GM21360 (cell line): ENCODE measurements around the gene ATP1A2.

Experiments used
- ATAC-seq: cut with Tn5 transposase; IDR thresholded peaks from one replicate; pipeline ENCODE4 v1.9.1; 2021; ENCODE audit warnings: mild to moderate bottlenecking, moderate library complexity; ENCODE audit not compliant: unreplicated experiment

ATP1A2 gene

DNA sequence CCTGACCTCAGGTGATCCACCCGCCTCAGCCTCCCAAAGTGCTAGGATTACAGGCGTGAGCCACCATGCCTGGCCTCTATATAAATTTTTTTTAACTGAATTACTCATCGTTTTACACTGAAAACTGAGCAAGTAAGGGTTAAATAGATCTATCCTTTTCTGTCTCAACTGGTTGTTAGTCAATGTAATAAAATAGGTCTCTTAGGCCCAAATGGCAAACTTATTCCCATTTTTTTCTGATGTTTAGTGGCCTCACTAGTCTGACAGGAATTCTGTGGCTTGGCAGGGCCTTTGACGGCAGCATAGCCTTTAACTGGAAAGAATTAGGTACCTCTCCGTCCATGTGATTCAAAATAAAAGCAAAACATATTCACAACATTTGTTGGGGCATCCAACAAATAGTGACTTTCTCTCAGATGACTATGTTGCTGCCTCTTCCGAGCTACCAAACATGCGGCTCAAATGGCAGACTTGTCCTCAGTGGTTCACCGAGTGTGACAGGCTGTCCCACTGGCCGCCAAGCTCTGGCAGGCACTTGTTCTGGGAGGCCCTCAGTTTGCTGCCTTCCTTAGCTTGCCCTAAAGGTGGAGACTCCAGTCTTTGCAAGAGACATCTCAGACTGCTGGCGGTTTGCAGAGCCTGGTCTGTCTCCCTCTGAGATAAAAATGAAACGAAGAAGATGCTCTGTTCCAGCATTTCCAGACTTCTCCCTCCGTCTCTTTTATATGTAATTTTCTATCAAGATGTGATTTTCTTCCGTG, 53.2 kb downstream of the ATP1A2 start:
- no peak for ATAC-seq

DNA sequence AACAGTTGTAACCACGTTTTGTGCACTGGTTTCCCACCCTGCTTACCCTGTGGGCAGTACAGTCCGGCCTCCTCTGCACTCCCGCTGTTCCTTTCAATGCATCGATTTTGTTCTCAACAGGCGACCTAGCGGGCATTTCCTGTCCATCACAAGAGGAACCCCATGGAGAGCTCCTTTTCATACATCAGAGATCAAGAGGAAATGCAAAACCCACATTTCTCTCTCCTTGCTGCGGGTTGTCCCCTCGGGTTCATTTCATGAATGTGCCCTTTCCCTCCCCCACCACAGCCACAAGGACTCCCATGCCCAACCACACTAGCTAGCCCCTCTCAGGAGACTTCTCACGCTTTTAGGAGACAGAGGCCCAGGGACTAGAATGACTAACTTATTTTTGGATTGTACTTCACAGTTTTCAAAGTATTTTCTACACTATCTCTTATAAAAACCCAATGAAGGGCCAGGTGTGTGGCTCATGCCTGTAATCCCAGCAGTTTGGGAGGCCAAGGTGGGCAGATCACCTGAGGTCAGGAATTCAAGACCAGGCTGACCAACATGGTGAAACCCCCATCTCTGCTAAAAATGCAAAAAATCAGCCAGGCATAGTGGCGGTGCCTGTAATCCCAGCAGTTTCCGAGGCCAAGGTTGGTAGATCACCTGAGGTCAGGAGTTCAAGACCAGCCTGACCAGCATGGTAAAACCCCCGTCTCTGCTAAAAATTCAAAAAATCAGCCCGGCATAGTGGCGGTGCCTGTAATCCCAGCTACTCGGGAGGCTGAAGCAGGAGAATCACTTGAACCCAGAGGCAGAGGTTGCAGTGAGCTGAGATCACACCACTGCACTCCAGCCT, 54.2 kb downstream of the ATP1A2 start:
- no peak for ATAC-seq

DNA sequence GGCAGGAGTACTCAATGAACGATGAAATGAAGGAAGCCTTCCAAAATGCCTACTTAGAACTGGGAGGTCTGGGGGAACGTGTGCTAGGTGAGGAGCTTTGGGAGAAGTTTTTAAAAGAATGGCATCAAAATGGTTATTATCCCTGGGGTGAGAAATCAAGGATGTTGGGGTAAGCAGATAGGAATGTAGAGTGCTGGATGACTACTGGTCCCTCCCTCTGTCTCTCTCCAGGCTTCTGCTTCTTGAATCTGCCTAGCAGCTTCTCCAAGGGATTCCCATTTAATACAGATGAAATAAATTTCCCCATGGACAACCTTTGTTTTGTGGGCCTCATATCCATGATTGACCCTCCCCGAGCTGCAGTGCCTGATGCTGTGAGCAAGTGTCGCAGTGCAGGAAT, 55.8 kb downstream of the ATP1A2 start:
- no peak for ATAC-seq

DNA sequence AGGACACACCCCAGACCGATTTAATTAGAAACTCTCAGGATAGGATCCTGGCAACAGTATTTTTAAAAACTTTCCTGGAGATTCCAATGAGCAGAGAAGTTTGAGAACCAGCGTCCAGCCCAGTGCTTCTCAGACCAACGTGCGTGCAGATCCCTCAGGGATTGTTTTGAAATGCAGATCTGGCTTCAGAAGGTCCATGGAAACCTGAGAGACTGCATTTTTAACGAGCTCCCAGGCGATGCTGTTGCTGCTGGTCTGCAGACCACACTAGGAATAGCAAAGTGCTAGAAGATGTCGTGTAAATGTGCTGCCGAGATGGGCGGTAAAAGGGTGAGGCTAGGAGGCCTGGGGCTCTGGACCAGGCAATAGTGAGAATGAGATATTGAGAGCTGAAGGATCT, 56.4 kb downstream of the ATP1A2 start:
- ATAC-seq = no peak

DNA sequence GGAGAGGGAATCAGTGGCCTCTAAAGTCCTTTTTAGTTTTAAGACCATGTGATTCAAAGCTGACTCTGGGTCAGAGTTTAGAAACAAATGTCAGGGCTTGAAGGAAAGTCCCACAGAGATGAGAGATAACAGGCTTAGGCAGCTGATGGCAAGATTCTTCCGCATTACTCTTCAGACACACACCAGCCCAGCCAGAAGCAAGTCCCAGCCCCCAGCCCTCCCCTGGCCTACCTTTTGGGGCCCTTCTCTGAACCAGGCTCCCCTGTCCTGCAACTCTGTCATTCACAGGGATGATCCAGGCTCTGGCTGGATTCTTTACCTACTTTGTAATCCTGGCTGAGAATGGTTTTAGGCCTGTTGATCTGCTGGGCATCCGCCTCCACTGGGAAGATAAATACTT, 61.7 kb downstream of the ATP1A2 start:
- ATAC-seq = no peak

DNA sequence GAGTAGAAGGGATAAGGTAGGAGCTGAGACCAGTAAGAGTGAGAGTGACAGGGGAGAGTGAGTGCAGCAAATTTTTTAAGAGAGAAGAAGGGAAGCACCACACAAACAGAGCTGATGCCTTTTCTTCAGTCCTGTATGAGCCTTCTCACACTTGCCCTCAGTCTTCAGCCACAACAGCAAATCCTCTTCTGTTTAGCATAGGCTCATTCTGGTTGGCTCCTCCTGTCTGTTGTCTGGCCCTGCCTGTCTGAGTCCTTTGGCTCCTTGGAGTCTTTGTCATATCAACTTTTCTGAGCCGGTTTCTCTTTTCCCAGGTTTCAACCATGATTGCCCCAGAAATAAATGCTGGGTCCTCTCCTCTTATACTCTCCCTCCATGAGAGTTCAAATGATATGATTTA, 62.1 kb downstream of the ATP1A2 start:
- no peak for ATAC-seq

DNA sequence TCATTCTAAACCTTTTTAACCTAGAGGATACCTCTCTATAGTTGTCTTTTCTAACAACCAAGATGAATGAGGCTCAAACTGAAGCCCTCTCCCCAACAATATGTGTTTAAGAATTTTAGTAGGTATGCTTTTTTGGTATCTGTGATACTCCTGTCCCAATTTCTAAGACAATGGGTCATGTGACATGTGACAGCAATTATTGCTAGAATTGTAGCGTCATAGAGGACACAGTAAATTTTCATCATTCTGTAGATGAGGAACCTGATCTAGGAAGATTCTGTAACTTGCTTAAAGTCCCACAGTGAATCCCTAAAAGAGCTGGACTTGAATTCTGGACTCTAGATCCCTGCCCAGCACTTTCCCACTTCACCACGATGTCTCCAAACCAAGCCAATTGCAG, 63.2 kb downstream of the ATP1A2 start:
- no peak for ATAC-seq

DNA sequence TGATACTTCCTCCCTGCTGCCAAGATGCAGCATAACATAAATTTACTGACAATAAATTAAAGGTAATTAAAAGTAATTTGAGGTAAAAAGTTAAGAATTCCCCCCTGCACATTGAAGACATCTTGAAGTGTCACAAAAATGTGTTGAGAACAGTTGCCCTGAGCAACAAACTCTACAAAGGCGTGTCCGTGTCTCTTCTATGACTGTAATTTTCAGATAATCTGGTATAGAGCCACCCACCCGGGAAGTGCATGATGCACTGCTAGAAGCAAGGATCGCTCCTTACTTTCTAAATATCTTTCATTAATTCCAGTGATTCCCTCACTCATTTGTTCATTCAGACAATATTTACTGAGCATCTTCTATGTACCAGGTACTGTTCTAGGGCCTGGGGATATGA, 63.8 kb downstream of the ATP1A2 start:
- no peak for ATAC-seq

DNA sequence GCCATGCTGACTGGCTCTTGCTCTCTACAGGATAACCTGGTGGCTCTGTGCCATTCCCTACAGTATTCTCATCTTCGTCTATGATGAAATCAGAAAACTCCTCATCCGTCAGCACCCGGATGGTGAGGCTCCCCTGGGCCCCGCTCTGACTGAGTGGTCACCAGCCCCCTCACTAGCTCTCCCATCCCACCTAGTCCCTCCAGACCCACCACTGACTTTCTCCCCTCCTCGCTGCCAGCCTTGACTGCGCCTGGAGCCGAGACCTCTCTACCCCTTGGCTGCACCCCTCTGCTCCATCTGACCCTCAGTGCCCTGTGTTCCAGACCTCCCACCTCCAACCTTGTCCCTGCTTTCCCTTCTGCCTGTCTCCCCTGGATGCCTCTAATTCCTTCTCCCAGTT, 70.7 kb downstream of the ATP1A2 start:
- ATAC-seq = no peak

DNA sequence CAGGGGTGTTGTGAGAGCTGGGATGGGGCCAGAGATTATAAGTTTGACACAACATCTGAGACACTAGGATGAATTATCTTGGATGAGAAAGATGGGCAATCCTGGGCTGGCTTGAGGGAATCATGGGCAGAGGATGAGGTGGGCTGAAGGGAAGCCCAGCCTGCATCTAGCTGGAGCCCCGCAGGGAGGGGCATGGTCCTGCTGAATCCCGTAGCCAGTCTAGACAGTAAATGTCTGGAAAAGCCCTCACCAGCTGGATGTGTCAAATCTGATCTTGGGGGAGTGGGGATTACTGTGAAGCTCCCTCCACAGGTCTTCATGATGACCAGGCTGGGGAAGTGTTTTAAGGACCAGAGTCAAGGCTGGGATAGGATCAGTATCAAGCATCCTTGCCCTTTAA, 71.2 kb downstream of the ATP1A2 start:
- no peak for ATAC-seq

DNA sequence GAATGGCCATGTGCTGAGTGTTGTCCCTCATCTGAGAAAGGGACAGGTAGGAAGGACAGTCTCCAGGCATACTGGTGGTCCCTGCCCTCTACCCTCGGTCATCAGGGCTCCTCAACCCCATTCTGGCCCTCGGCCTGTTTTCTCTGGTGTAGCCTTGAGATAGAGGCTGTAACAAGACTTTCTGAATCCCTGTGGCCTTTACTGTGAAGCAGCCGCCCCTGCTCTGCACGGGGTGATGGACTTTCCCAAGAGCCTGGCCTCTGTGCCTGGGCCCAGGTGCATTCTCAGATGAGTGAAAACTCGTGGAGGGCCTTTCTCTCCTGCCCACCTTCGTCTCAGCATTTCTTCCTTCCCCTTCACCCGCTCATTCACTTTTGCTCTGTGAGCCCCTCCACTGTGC, 71.8 kb downstream of the ATP1A2 start:
- ATAC-seq = no peak

DNA sequence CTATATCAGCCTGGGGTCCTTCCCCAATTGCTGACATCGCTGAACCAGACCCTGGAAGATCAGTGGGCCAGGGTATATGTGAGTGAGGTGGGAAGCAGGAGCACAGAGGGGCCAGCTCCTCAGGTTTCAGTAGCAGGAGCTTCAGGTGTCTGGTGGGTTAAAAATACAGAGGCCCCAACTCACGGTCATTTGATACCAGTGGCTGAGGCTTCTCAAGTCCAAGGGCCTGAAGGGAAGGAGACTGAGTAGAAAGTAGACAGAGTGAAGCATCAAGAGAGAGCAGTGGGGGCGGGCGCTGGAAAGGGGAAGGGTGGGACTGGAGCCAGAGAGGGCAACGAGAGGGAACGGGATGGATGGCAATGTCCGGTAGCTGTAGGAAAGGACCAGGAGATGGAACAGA, 72.8 kb downstream of the ATP1A2 start:
- no peak for ATAC-seq

DNA sequence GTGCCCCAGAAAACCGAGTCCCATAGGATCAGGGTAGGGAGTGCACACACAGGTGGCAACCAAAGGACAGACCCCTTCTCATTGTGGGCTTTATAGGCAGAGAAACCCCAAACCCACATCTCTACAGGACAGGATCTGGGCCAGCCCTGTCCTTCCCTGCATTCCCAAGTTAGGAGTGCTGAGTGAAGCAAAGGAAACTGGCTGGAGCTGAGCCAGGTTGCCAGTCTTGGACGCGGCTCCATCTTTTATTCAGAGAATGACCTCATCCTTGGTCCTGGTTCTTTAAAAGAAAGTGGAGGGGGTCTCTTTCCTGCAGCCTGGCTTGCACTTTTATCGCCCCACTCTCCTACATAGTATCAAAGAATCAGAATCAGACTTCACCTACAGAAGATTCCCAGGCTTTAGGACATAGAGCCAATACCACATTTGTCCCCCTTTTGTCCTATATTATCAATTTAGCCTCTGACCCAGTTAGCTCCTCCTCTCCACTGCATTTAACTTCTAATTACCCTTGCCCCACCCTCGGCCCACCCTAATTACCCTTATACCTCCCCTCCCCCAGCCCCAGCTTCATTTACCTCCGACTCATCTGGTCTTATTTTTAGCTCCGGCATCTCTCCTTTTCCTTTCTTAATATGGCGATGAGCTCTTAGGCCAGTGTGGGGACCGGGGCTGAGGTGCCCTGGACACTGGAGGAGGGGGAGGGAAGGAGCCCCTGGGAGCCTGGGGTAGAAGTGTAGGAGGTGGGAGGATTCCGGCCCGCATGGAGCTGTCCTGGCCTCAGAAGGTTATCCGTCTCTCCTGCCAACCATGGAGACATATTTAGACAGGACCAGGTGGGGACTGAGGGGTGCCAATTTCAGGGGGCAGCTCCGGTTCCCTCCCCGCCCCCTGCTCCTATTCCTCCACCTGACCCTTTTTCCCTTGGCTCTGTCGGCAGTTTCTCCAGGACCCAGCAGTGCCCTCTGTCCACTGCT, 74.4 kb downstream of the ATP1A2 start, which contains the start of gene CASQ1:
Gene CASQ1 (plus strand): TSS at position 927 of the 977 bp plus-strand sequence. CDS start 177 bp downstream, outside the sequence.
- no peak for ATAC-seq

DNA sequence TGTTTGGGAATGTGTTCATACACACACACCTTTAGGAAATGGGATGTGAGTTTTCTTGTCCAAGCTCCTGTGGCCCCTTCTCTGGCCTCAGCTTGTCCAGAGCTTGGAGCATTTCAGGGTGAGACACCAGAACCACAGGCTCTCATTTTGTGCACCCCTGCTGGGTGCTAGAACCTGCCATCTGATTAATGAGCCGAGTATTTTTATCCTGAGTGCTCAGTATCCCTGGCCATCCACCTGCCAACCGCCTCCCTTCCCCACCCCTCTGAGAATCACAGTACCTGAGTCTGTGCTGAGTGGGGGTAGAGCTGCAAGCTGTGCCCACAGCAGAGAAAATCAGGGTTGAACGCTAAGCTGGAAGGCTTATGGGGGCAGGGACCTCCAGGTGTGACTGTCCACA, 76.2 kb downstream of the ATP1A2 start:
- ATAC-seq = no peak

DNA sequence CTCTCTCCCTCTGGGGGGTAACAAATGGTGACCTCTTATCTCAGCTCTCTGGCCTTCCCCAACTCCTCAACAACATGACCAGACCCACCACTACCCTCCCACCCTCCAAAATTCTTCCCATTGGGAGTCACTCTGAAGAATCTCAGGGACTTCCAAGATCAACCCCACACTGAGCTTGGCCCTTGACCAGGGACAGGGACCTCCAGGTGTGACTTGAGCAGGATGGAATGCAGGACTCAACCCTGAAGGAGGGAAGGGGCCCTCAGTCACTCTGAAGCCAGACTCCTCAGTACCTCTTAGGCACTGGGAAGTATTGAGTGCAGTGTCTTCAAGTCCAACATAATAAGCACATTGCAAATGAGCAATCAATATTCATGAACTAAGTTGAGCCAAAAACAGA, 76.7 kb downstream of the ATP1A2 start:
- no peak for ATAC-seq
